HG03378 (cell line): ENCODE data around the gene FBXO34.

ENCODE experiments used
- ATAC-seq: cut with Tn5 transposase; IDR thresholded peaks from one replicate; pipeline ENCODE4 v1.9.1; 2021; ENCODE audit warnings: mild to moderate bottlenecking, moderate library complexity; ENCODE audit not compliant: unreplicated experiment

FBXO34 gene

DNA sequence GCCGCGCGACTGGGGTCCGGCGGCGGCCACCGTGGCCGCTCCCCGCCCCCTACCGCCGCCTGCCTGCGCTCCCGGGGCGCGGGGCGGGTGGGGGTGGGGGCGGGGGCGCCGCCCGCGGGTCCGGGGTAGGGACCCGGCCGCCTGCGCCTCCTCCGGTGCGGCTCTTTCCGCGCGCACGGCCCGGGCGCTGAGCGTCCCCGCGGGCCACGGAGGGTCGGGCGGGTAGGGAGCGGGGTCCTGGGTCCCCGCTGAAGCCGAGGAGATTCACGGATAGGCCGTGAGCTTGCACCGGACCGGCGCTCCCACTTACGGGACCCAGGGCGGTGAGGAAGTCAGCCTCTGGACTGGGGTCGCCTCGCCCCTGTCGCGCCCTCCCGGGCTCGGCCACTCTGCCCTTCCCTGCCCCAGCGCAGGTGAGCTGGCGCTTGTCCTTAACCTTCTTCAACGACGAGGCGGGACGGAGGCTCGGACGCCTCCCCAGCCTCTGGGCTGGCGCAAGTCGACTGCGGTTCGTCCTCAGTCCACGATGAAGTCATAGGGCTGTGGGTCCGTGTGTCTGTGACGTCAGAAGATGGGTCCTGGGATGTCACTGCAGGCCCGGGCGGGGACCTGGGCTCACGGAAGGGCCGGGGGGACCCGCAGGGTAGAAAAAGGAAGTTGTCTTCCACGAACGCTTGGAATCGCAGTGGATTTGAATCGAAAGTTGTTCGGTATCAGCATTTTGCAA, 514 bp downstream of the FBXO34 start:
- ATAC-seq, result peak; percentile 50

DNA sequence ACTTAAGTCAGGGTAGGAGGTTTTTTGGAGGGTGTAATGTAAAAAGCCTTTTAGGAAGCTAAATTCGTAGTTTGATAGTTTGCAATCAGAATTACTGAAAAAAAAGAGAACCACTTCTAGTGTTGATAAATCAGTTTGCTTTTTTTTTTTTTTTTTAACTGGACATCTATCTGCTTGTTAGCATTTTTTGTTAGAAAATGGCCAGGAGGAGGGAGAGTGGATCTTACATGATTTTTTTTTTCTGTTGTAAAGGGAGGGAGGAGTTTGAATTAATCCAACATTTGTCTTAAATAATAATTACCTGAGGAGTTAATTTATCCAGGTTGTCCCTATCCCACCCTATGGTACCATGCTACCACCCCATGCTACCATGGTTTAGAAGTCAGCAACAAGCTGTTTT, 1.2 kb downstream of the FBXO34 start:
- no peak for ATAC-seq

GRCh38 chr14:55272922-55273321, 1.7 kb downstream of the FBXO34 start:
- no peak for ATAC-seq

- no peak for ATAC-seq
These were observed 2.9 kb downstream of the FBXO34 start for GRCh38 chr14:55274146-55274545.

DNA sequence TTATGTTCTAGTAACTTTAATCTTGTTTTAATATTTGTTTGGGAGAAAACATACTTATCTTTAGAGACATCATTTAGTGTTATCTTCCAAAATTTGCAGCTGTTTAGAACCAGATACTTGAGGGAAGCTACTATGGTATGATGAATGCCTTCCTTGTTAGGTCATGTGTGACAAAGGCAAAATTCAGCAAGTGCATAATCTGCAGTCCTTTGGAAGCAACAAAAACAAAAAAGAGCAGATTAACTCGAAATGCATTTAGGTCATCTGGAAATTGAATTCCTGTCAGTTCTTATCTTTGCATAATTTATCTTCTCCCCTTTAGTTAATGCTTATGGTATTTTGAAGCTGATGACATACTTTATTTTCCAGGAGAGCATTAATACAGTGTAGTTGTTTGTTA, 3.5 kb downstream of the FBXO34 start:
- no peak for ATAC-seq

DNA sequence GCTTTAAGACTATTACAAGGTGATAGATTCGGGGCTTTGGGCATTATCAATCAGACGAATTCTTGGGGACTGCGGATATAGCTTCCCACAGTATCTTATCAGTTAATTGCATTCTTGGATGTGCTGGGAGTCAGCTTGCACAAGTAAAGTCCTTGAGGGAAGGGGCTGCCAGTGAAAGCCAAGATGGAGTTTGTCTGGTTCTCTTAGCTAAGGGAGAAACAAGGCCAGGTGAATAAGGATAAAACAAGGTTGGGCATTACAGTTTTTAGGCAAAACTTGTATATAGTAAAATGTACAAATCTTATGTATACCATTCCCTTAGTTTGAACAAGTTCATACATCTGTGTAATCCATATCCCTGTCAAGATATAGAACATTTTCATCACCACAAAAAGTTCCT, 5.5 kb downstream of the FBXO34 start:
- ATAC-seq, result no peak

DNA sequence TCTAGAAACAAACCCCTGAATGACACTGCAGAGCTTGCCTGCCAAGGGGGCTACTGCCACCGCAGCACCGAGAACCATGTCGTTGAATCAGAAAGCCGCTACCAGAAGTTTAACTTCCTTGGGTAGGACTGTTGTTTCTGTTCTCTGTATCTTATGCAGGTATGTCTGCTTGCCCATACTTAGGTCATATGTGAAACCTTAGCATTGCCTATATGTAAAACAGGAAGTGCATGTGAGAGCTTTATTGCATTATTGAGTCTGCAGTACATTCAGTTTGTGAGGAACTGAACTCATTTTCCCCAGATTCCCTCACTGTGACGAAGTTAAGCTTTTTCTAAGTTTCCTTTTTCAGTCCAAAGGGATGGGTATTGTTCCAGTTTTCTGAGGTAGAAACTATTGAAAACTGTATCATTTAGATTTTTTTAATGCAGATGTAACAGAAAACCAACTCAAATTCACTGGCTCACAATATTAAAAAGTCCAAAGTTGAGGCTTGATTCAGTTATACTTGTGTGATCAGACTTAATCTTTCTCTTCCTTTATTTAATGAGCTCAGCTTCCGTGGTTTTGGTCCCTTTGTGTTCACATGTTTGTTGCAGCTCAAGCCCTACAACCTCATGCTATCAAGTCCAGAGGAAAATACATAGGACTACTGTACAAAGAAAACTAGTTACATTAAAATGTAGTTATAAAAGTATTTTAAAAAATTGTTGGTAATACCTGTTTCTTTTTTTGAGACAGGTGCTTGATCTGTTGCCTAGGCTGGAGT, 6.9 kb downstream of the FBXO34 start:
- peak; percentile 88 for ATAC-seq

- ATAC-seq, result no peak
These were observed 8.2 kb downstream of the FBXO34 start for GRCh38 chr14:55279384-55279783.

DNA sequence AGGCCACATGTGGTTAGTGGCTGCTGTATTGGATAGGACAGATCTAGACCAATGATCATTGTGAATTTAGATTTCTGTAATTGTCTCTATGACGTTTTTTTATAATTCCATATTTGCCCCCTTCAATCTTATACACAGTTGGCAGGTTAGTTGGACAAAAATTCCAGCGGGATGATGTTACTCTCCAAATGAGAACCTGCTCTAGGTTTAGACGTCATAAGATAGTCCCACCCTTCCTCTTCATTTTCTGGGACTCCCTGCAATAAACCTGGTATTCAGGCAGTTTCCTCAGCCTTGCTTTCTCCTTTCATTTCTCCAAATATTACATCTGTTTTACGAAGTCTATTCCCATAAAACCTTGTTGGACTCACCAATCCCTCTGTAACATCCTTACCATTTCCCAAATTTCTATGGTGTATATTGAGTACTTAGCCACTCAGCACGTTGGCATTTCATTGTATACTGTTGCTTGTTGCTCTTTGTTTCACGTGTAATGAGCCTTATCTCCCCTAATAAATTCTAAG, 10.2 kb downstream of the FBXO34 start:
- no peak for ATAC-seq

DNA sequence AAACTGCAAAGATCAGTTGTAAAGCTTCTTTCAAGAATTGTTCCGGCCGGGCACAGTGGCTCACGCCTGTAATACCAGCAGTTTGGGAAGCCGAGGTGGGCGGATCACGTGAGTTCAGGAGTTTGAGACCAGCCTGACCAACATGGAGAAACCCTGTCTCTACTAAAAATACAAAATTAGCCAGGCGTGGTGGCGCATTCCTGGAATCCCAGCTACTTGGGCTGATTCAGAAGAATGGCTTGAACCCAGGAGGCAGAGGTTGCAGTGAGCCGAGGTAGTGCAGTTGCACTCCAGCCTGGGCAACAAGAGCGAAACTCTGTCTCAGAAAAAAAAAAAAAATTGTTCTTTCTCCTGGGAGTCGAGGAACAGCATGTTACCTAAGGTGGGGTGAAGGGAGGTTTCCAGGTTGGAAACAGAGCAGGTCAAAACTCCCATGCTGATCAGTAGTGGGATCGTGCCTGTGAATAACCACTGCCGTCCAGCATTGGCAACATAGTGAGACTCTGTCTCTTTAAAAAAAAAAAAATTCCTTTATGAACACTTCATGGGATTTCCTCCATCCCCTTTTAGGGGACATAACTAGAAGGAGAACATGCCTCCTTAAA, 13.9 kb downstream of the FBXO34 start:
- ATAC-seq, result no peak

- no peak for ATAC-seq
These were observed 17.2 kb downstream of the FBXO34 start for GRCh38 chr14:55288439-55288838.

DNA sequence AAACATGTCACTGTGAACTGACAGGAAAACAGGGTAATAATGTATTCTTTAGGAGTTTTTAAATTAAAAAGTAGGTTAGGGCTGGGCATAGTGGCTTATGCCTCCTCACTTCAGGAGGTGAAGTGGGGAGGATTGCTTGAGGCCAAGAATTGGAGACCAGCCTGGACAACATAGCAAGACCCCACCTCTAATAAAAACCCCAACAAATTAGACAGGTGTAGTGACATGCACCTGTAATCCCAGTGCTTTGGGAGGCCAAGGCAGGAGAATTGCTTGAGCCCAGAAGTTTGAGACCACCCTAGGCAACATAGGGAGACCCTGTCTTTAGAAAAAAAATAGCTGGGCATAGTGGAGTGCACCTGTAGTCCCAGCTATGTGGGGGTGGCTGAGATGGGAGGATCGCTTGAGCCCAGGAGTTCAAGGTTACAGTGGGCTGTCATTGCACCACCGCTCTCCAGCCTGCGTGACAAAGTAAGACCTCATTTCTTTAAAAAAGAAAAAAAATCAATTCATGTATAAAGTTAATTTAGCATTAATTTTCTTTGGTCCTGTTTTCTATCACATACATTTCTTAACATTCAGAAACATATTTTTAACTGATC, 20.4 kb downstream of the FBXO34 start:
- ATAC-seq, result no peak

DNA sequence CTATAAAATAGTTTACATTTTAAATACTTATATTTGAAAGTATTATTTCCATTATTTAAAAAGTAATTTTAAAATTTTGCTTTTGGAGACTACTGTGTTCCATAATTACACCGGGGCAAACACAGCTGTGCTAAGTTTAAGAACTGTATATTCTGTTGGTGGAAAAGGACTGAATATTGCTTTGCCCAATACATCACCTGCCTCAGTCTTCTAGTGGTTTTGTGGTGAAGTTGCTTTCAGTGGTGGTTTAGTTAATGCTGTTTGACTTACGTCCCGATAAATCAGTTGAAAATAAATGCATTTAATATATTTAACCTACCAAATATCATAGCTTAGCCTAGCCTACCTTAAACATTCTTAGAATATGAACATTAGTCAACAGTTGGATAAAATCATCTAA, 23.4 kb downstream of the FBXO34 start:
- ATAC-seq, result no peak

- no peak for ATAC-seq
These were observed 26.6 kb downstream of the FBXO34 start for GRCh38 chr14:55297611-55298499.

DNA sequence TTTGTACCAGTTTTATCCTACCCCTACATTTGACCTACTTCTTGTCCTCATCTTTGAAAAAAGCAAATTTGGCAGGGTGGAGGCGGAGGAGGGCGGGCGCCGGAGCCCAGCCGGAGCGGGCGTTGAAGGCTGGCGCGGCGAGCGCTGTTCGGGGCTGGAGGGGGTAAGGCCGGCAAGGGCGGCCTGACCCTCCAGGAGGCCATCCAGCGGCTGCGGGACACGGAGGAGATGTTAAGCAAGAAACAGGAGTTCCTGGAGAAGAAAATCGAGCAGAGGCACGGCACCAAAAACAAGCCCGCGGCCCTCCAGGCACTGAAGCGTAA, 27.2 kb downstream of the FBXO34 start:
- ATAC-seq, result no peak

DNA sequence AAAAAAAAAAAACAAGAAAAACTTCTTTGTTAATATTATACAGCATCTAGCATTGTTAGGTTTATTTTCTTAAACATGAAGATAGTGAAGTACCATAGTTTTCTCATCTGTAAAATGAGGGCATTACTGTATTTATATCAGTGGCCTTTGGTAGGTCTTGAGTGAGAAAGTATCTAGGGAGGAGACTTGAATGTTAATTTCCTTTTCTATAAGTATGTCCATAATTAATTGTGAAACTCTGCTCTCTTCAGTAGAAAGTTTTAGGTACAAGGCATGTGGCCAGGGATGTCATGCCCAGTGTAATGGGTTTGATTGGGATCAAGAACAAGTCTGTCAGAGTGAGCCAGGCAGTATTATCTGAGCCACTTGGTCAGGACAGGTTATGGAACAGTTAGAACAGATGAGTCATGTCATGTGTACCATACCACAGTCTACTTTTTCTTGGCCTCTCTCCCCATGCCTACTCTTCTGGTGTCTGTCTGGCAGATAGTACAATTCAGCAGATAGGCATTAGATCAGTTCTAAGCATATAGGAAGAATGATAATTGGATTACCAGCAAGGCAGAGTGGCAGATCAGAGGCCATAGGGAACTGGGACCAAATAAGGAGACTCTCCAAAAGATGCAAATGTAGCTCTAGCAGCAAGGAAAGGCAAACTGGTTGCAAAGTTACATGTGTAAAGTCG, 30.4 kb downstream of the FBXO34 start:
- peak; percentile 62 for ATAC-seq

DNA sequence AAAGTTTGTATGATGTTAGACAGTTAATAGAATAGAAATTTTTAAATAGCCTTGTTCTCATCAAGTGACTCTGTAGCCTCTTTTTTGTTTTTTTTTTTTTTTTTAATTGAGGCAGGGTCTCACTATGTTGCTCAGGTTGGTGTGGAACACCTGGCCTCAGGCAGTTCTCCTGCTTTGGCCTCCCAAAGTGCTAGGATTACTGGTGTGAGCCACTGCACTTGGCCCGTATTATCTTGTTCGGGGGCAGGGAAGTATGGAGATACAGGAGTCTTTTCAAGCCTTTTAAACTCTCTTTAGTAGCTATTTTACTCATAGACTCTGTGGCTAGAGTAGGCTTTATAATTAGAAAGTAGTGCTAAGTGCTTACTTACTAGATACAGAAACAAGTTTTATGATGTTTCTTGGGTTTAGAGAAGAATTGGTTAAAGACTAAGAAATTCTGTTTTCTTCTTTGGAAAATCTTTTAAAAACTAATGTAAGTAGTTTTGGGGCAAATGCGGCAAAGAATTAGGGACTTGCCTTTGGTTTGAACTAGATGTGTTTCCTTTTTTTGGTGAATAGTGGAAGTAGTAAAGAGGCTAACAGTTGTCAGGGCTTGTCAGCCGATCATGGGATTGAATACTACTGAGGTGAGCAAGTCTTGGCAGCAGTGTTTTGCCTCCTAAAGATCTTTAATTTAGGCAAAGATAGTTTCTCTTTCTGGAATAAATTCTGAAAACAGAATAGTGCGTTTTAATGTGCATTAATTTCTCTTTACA, 31.3 kb downstream of the FBXO34 start:
- no peak for ATAC-seq

DNA sequence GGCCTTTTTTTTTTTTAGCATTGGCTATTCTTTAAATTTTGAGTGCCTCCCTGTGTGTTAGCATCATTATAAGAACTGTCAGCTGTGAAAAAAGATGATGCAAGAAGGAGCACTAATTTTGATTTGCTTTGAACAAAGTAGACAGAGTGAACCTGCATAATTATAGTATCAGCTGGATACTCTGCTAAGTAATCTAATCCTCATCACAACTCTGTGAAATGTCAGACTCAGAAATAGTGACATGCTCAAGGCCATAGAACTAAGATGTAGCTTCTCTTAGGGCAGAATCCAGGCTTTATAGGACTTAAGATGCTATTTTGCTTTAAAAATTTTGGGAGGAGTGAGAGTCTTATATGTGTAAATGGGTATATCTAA, 31.9 kb downstream of the FBXO34 start:
- no peak for ATAC-seq

DNA sequence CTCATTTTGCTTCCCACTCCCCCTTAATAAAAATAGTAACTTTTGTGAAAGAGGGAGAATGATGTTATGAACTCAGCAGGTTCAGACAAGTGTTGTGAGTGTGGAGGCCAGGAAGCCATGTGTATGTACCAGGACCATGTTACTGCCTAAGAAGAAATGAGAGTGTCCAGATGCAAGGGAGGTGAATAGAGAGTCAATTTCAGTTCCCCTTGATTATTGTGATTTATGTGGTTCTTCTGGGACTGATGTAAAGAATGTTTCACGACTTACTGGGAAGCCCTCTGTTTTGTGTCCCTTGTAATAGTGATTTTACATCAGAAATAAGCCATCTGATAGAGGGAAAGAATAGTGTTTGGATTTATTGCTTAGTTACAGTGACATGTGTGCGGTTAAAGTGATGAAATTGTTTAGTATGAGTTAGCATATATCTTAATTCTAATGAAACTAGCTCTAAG, 32.5 kb downstream of the FBXO34 start:
- no peak for ATAC-seq
